GM12878 (cell line): Measurements from ENCODE around the gene LRRC47. TPM values are rescaled to one million over a fixed set of nuclear protein-coding genes. Genes with fewer than 3 reads are reported as not detected.

Experiments used
- ATAC-seq: fragments of 200-7000 bp; cut with Tn5 transposase; 3 replicates; pipeline ENCODE4 v1.9.1; 2020; ENCODE audit warnings: mild to moderate bottlenecking, moderate library complexity
- Bru-seq: library from RNA; stranded (reverse); fragments of 400-500 nt; gene quantifications from one replicate; lab custom pipeline; 2021; lab: Mats Ljungman, UMichigan
- BruChase-seq, 2 experiments: library from RNA; stranded (reverse); fragments of 400-500 nt; gene quantifications; one replicate each; lab custom pipeline; 2021; lab: Mats Ljungman, UMichigan
- BruUV-seq: library from RNA; stranded (reverse); fragments of 400-500 nt; replicated peaks from 2 replicates; lab custom pipeline; 2021; lab: Mats Ljungman, UMichigan
- CTCF ChIA-PET: fragments of 300-600 bp; sonication (Branson Sonifier 250); formaldehyde crosslinking; extraction: SDS; loops from one replicate; lab custom pipeline; 2021; ENCODE audit warnings: inconsistent platforms; lab: Yijun Ruan, JAX
- POLR2A ChIA-PET: fragments of 350-600 bp; formaldehyde crosslinking; extraction: SDS; loops from one replicate; lab custom pipeline; 2021; ENCODE audit warnings: inconsistent platforms; lab: Charles Lee
- RAD21 ChIA-PET: fragments of 300-600 bp; sonication (Branson Sonifier 250); formaldehyde crosslinking; loops from one replicate; lab custom pipeline; 2023; ENCODE audit warnings: antibody characterized with exemption; ENCODE audit not compliant: unreplicated experiment; lab: Charles Lee
- SMC1A ChIA-PET: fragments of 300-600 bp; sonication (Branson Sonifier 250); formaldehyde crosslinking; loops from one replicate; lab custom pipeline; 2023; ENCODE audit not compliant: unreplicated experiment, uncharacterized antibody; lab: Charles Lee
- DNase-seq: peaks from one replicate; pipeline ENCODE4 v3.0.0-alpha.2; 2011; ENCODE audit warnings: low read depth, low spot score
- FAIRE-seq: peaks from 3 replicates; lab custom pipeline; 2011; peaks lifted over from hg19 to GRCh38; lab: Jason Lieb, UNC
- H2AFZ ChIP-seq: 2 replicates; pipeline ENCODE4 v1.6.0; 2011; ENCODE audit warnings: low read depth, low read length, control low read depth; ENCODE audit not compliant: control insufficient read depth
- H3K27ac ChIP-seq: 2 replicates; pipeline ENCODE4 v1.5.1; 2011; ENCODE audit warnings: control low read depth; ENCODE audit not compliant: control insufficient read depth, insufficient read depth
- H3K27me3 ChIP-seq, 2 experiments: replicated peaks in 1 of 2; 2 replicates each; pipeline versions ENCODE4 v1.6.0 to v1.6.1; 2011; ENCODE audit warnings: low read length in 1 of 2; ENCODE audit not compliant: control insufficient read depth in 2 of 2, insufficient read depth in 2 of 2
- H3K36me3 ChIP-seq, 2 experiments: 2 replicates each; pipeline ENCODE4 v1.5.1; 2011; ENCODE audit warnings: low read length in 1 of 2; ENCODE audit not compliant: control insufficient read depth in 2 of 2, insufficient read depth in 2 of 2
- H3K4me1 ChIP-seq: 2 replicates; pipeline ENCODE4 v1.6.1; 2011; ENCODE audit warnings: mild to moderate bottlenecking, low read length, moderate library complexity, mixed read lengths; ENCODE audit not compliant: control insufficient read depth, insufficient read depth
- H3K4me2 ChIP-seq: 2 replicates; pipeline ENCODE4 v1.6.0; 2011; ENCODE audit warnings: control low read depth; ENCODE audit not compliant: control insufficient read depth, insufficient read depth
- H3K4me3 ChIP-seq: fragments of 200-600 bp; sonication (generic); 2 replicates; pipeline ENCODE4 v1.5.1; 2016
- H3K79me2 ChIP-seq: 2 replicates; pipeline ENCODE4 v1.6.0; 2011; ENCODE audit warnings: low read length; ENCODE audit not compliant: control insufficient read depth, insufficient read depth
- H3K9ac ChIP-seq: 2 replicates; pipeline ENCODE4 v1.8.0; 2011; ENCODE audit warnings: low read length, control low read depth, mixed read lengths; ENCODE audit not compliant: control insufficient read depth, insufficient read depth
- H3K9me3 ChIP-seq: replicated peaks from 3 replicates; pipeline ENCODE4 v1.5.1; 2011; ENCODE audit warnings: mild to moderate bottlenecking, low read length; ENCODE audit not compliant: control insufficient read depth, insufficient read depth
- H4K20me1 ChIP-seq: 2 replicates; pipeline ENCODE4 v1.6.0; 2011; ENCODE audit not compliant: control insufficient read depth, insufficient read depth
- ATF3 ChIP-seq: IDR thresholded peaks from 2 replicates; pipeline ENCODE4 v1.6.1; 2011; ENCODE audit warnings: low read depth, mild to moderate bottlenecking, low read length, moderate library complexity, borderline replicate concordance; ENCODE audit errors: extremely low read depth
- ATF7 ChIP-seq: fragments of 450-650 bp; IDR thresholded peaks from 2 replicates; pipeline ENCODE4 v1.6.1; 2016; ENCODE audit warnings: low read depth, mild to moderate bottlenecking
- CREM ChIP-seq: IDR thresholded peaks from 2 replicates; pipeline ENCODE4 v1.6.1; 2014; ENCODE audit warnings: antibody characterized with exemption, low read depth
- EGR1 ChIP-seq, 2 experiments: IDR thresholded peaks; 1 replicate in 1 of 2; 2 replicates in 1 of 2; pipeline ENCODE4 v1.6.1; 2011 to 2012; ENCODE audit warnings: low read depth in 2 of 2, low read length in 2 of 2, borderline replicate concordance in 1 of 2, mild to moderate bottlenecking in 1 of 2, moderate library complexity in 1 of 2
- KLF5 ChIP-seq: fragments of 450-650 bp; IDR thresholded peaks from 2 replicates; pipeline ENCODE4 v1.6.1; 2014; ENCODE audit warnings: mild to moderate bottlenecking; ENCODE audit not compliant: partially characterized antibody
- LARP7 ChIP-seq: fragments of 450-650 bp; IDR thresholded peaks from 2 replicates; pipeline ENCODE4 v1.6.1; 2017; ENCODE audit warnings: mild to moderate bottlenecking
- MAX ChIP-seq: IDR thresholded peaks from 2 replicates; pipeline ENCODE4 v1.6.1; 2012; ENCODE audit warnings: low read depth, low read length, improper control_type of control experiment
- PKNOX1 ChIP-seq: fragments of 450-650 bp; IDR thresholded peaks from 2 replicates; pipeline ENCODE4 v1.6.1; 2016; ENCODE audit warnings: mild to moderate bottlenecking
- PML ChIP-seq: IDR thresholded peaks from 2 replicates; pipeline ENCODE4 v1.6.1; 2012; ENCODE audit warnings: low read length, inconsistent platforms
- RCOR1 ChIP-seq: conservative IDR thresholded peaks from 2 replicates; pipeline ENCODE4 v1.6.1; 2012; ENCODE audit warnings: low read depth, low read length, improper control_type of control experiment
- SPI1 ChIP-seq: IDR thresholded peaks from 2 replicates; pipeline ENCODE4 v1.6.1; 2011; ENCODE audit warnings: low read depth, mild to moderate bottlenecking, low read length, moderate library complexity, borderline replicate concordance; ENCODE audit not compliant: insufficient read depth
- SUZ12 ChIP-seq: fragments of 200-600 bp; sonication (generic); IDR thresholded peaks from one replicate; pipeline ENCODE4 v1.6.1; 2018; ENCODE audit warnings: antibody characterized with exemption, mild to moderate bottlenecking; ENCODE audit not compliant: unreplicated experiment
- TARDBP ChIP-seq: IDR thresholded peaks from 2 replicates; pipeline ENCODE4 v1.6.1; 2016; ENCODE audit warnings: borderline replicate concordance
- WGBS: methylation state at CpG from one replicate; pipeline ENCODE4 v1.1.6; 2016; ENCODE audit warnings: low lambda C conversion rate; ENCODE audit not compliant: insufficient replicate concordance, insufficient coverage; ENCODE audit errors: missing lambda C conversion rate; 5-methylcytosine and 5-hydroxymethylcytosine counted together
- in situ Hi-C: fragments of 300-500 bp; cut with MboI; formaldehyde crosslinking; loops from 9 replicates; pipeline ENCODE4 v1.14.3; 2018; ENCODE audit warnings: mixed read lengths
- intact Hi-C: fragments of 100-400 bp; cut with micrococcal nuclease; formaldehyde crosslinking; loops from one replicate; pipeline ENCODE4 v1.14.2; 2022; ENCODE audit not compliant: unreplicated experiment
- long read RNA-seq, 2 experiments: library from polyadenylated mRNA; unstranded; transcript quantifications; one replicate each; pipeline ENCODE4 v2.0.0, GENCODE V29; 2019 to 2020
- polyA minus RNA-seq, 3 experiments: library from RNA; depleted of rRNA, polyadenylated mRNA; stranded (reverse); fragments of >200 nt; gene quantifications; 2 replicates each; pipeline ENCODE4 v1.2.3, GENCODE V29; 2011
- polyA plus RNA-seq, 11 experiments: library from polyadenylated mRNA; depleted of rRNA in 4 of 11; unstranded in 6 of 11; stranded (reverse) in 5 of 11; fragments of >200 nt; fragmentation: Nextera tagmentation in 4 of 11; fragmentation: Illumina TruSeq in 1 of 11; extraction: Ambion mirVana in 4 of 11; extraction: Trizol in 1 of 11; gene quantifications; 1 replicate in 1 of 11; 2 replicates in 10 of 11; pipeline versions ENCODE4 v1.2.1 to v1.2.3, GENCODE V29; 2011 to 2016; ENCODE audit warnings: inconsistent platforms in 2 of 11, missing spikeins in 2 of 11, low read depth in 1 of 11
- total RNA-seq, 4 experiments: library from RNA; depleted of rRNA in 3 of 4; stranded (reverse); fragments of >200 nt in 3 of 4; fragmentation: Illumina TruSeq in 1 of 4; extraction: Trizol in 1 of 4; gene quantifications; 2 replicates each; pipeline versions ENCODE4 v1.2.1 to v1.2.3, GENCODE V29; 2013 to 2021

The LRRC47 gene
- 13.3 and 18.5 TPM in 2 replicates for total RNA-seq (2013; cell fraction: nucleolus; rRNA removed)
- total RNA-seq (2014; rRNA removed) (20.9 and 22.9 TPM in 2 replicates), total RNA-seq (2014; rRNA removed; fragmentation: Illumina TruSeq; extraction: Trizol) (13.7 and 15.3 TPM in 2 replicates), total RNA-seq (2021) (31.0 and 34.6 TPM in 2 replicates), polyA plus RNA-seq (2011; rRNA removed) (24.0 and 25.4 TPM in 2 replicates), polyA plus RNA-seq (2014; fragmentation: Illumina TruSeq; extraction: Trizol) (20.4 and 26.1 TPM in 2 replicates), polyA plus RNA-seq (2014; fragmentation: Nextera tagmentation; extraction: Ambion mirVana) (1 to 10 TPM; 2.5 to 4.5 TPM), polyA plus RNA-seq (2014; rRNA removed) (21.1 and 24.4 TPM in 2 replicates), polyA plus RNA-seq (2016; fragmentation: Nextera tagmentation; extraction: Ambion mirVana) (10 to 100 TPM; 14.1 to 15.3 TPM), polyA minus RNA-seq (2011; rRNA and poly(A)+ RNA removed) (6.3 and 8.1 TPM in 2 replicates), Bru-seq, nascent RNA (percentile 68 among the genes with signal in this experiment), BruChase-seq, experiment 1, labeled RNA remaining after a 6-hour chase (percentile 73 among the genes with signal in this experiment), BruChase-seq, experiment 2, labeled RNA remaining after a 2-hour chase (percentile 76 among the genes with signal in this experiment)
- polyA plus RNA-seq (2011; ENCODE audit: low read depth) = 8.3 TPM
- polyA plus RNA-seq (2011; cell fraction: cytosol; rRNA removed) = 13.1 and 14.6 TPM in 2 replicates
- 17.9 and 29.4 TPM in 2 replicates for polyA plus RNA-seq (2011; cell fraction: nucleus; rRNA removed)
- polyA plus RNA-seq (2012) = 23.2 and 23.5 TPM in 2 replicates
- polyA minus RNA-seq (2011; cell fraction: cytosol; rRNA and poly(A)+ RNA removed) = 6.0 and 6.8 TPM in 2 replicates
- polyA minus RNA-seq (2011; cell fraction: nucleus; rRNA and poly(A)+ RNA removed) = 4.2 and 8.9 TPM in 2 replicates
- long read RNA-seq, experiment 1, full-length matches to known transcripts = 35 of 42 reads
- long read RNA-seq, experiment 1, partial matches to known transcripts = 1 of 42 reads
- long read RNA-seq, experiment 1, other reads (novel, unspliced or antisense) = 6 of 42 reads
- long read RNA-seq, experiment 2, partial matches to known transcripts = 2 of 10 reads
- long read RNA-seq, experiment 2, other reads (novel, unspliced or antisense) = 7 of 10 reads

GRCh38 chr1:3796215-3797061 is at the start of gene LRRC47:
Gene LRRC47, minus strand, starts transcription at chr1:3796498. Its CDS starts 22 bp downstream, at chr1:3796476.
- POLR2A ChIA-PET = interaction anchor here (0.5 to 1.8 kb wide), 2 partner anchors 21 to 58 kb away, joined by 4 read pairs; no protein-coding TSS in a partner anchor
- SMC1A ChIA-PET = interaction anchor here (1.4 kb wide), 1 partner anchor 140 kb away, joined by 3 read pairs; no protein-coding TSS in a partner anchor
- Histone ChIP-seq H3K36me3 (no peaks in the 10 kb centered on the region), H3K4me2 (peak within 1 kb of the TSS; percentile 84), H3K27ac (peak within 1 kb of the TSS; percentile 51), H3K27me3 (no peaks in the 10 kb centered on the region), H3K4me3 (peak within 1 kb of the TSS; percentile 70), H2AFZ (peak within 1 kb of the TSS; percentile 96), H4K20me1 (peaks cover 5% of the 10 kb centered on the region; the same call in 1 of the 2 replicates), H3K79me2 (peaks cover 33% of the 10 kb centered on the region), H3K4me1 (peaks cover 18% of the 10 kb centered on the region), H3K9ac (peak within 1 kb of the TSS; percentile 76), H3K9me3 (peaks cover 3% of the 10 kb centered on the region; the same call in 2 of the 3 replicates)
- WGBS = 2% methylated on average over 51 of the region's 60 CpGs
- in situ Hi-C loops = no loop called here
- BruUV-seq = TSS peak; percentile 96
- peak; percentile 78 for FAIRE-seq
- peak; percentile 99 for ATAC-seq
- CTCF ChIA-PET = interaction anchor here (0.7 to 2.0 kb wide), 2 partner anchors 9 to 21 kb away, joined by 3 to 8 read pairs; no protein-coding TSS in a partner anchor
- intact Hi-C loops = loop anchor here (5.0 kb wide), 1 partner anchor 106 kb away; the partner anchor contains the start of gene C1orf174
- RAD21 ChIA-PET = interaction anchor here (0.6 to 1.0 kb wide), 6 partner anchors 8 to 140 kb away, joined by 3 to 4 read pairs (median 4); partner anchors contain the start of genes C1orf174, CEP104 and DFFB
- peak; percentile 58 for DNase-seq
- TF ChIP-seq SUZ12 (no peak), ATF3 (no peak), KLF5 (peak; percentile 63), ATF7 (no peak), RCOR1 (0 out of 2 replicates have a peak, but pooled peaks have one; percentile 42), MAX (peak; percentile 86), PML (no peak; the same call in 1 of the 2 replicates), SPI1 (no peak), LARP7 (peak; percentile 94), TARDBP (peak; percentile 90), EGR1 (IDR thresholded peaks at IDR 0.05; ENCODE audit: borderline replicate concordance in 1 of 2, low read depth in 2 of 2, low read length in 2 of 2) (peak in 1 of 2 experiments; percentile 88; a peak in 2 of 3 replicates), CREM (peak; percentile 79; the same call in 1 of the 2 replicates), PKNOX1 (peak; percentile 52)
